PC-9 (cell line): Measurements from ENCODE around the gene KCNH6. TPM values are rescaled to one million over a fixed set of nuclear protein-coding genes. Genes with fewer than 3 reads are reported as not detected.

Experiments used
- BruUV-seq: library from RNA; stranded (reverse); fragments of 400-500 nt; replicated peaks from 2 replicates; lab custom pipeline; 2021; lab: Mats Ljungman, UMichigan
- CTCF ChIA-PET: fragments of 300-600 bp; sonication (Branson Sonifier 250); formaldehyde crosslinking; loops from one replicate; lab custom pipeline; 2022; ENCODE audit warnings: antibody characterized with exemption; lab: Charles Lee
- POLR2A ChIA-PET: fragments of 300-600 bp; sonication (Branson Sonifier 250); formaldehyde crosslinking; loops from one replicate; lab custom pipeline; 2022; ENCODE audit warnings: antibody characterized with exemption; ENCODE audit not compliant: unreplicated experiment; lab: Charles Lee
- DNase-seq, 2 experiments: peaks; one replicate each; pipeline versions ENCODE4 v3.0.0 to v3.0.0-alpha.2; 2015 to 2022; ENCODE audit warnings: mixed read lengths in 1 of 2
- H2AFZ ChIP-seq: fragments of 200-600 bp; sonication (generic); 2 replicates; pipeline ENCODE4 v1.8.1; 2017; ENCODE audit warnings: antibody characterized with exemption
- H3F3A ChIP-seq: fragments of 200-600 bp; sonication (generic); 2 replicates; pipeline ENCODE4 v1.8.1; 2017; ENCODE audit warnings: antibody characterized with exemption, mild to moderate bottlenecking, low read depth; ENCODE audit not compliant: insufficient read depth
- H3K27ac ChIP-seq: fragments of 200-600 bp; sonication (generic); 2 replicates; pipeline ENCODE4 v1.6.1; 2016; ENCODE audit warnings: mixed run types
- H3K27me3 ChIP-seq: fragments of 200-600 bp; sonication (generic); 2 replicates; pipeline ENCODE4 v1.6.1; 2016; ENCODE audit warnings: low read depth, mixed run types; ENCODE audit not compliant: insufficient read depth
- H3K36me3 ChIP-seq: fragments of 200-600 bp; sonication (generic); 2 replicates; pipeline ENCODE4 v1.6.1; 2016; ENCODE audit warnings: low read depth, mixed run types
- H3K4me1 ChIP-seq: fragments of 200-600 bp; sonication (generic); replicated peaks from 2 replicates; pipeline ENCODE4 v1.6.1; 2016; ENCODE audit warnings: mixed run types; ENCODE audit not compliant: insufficient read depth
- H3K4me2 ChIP-seq: fragments of 200-600 bp; sonication (generic); 2 replicates; pipeline ENCODE4 v1.6.1; 2017; ENCODE audit warnings: mixed run types
- H3K4me3 ChIP-seq: fragments of 200-600 bp; sonication (generic); 2 replicates; pipeline ENCODE4 v1.6.1; 2016; ENCODE audit warnings: mixed run types
- H3K79me2 ChIP-seq: fragments of 200-600 bp; sonication (generic); 2 replicates; pipeline ENCODE4 v1.6.1; 2017; ENCODE audit warnings: low read depth, mixed run types
- H3K9me2 ChIP-seq: fragments of 200-600 bp; sonication (generic); 2 replicates; pipeline ENCODE4 v1.8.1; 2017; ENCODE audit warnings: mild to moderate bottlenecking; ENCODE audit not compliant: insufficient read depth
- H3K9me3 ChIP-seq: fragments of 200-600 bp; sonication (generic); 2 replicates; pipeline ENCODE4 v1.8.1; 2016; ENCODE audit warnings: low read depth; ENCODE audit not compliant: insufficient read depth
- H4K20me1 ChIP-seq: fragments of 200-600 bp; sonication (generic); 2 replicates; pipeline ENCODE4 v1.8.1; 2017; ENCODE audit not compliant: insufficient read depth
- EZH2 ChIP-seq: fragments of 200-600 bp; sonication (generic); IDR thresholded peaks from 2 replicates; pipeline ENCODE4 v1.8.0; 2017; ENCODE audit warnings: antibody characterized with exemption, low read depth
- intact Hi-C: fragments of 100-400 bp; cut with micrococcal nuclease; formaldehyde crosslinking; loops from one replicate; pipeline ENCODE4 v1.10.0; 2022; ENCODE audit not compliant: unreplicated experiment
- total RNA-seq: library from RNA; stranded (reverse); gene quantifications from 2 replicates; pipeline ENCODE4 v1.2.3, GENCODE V29; 2021
- TF ChIP-seq, protein P1 (sequence below): fragments of 200-600 bp; sonication (generic); conservative IDR thresholded peaks from 2 replicates; pipeline ENCODE4 v1.6.1; 2017; ENCODE audit warnings: mixed run types, antibody characterized with exemption, mild to moderate bottlenecking, moderate library complexity

Gene KCNH6
- total RNA-seq, 1 experiment from 2014 or later = not detected

DNA sequence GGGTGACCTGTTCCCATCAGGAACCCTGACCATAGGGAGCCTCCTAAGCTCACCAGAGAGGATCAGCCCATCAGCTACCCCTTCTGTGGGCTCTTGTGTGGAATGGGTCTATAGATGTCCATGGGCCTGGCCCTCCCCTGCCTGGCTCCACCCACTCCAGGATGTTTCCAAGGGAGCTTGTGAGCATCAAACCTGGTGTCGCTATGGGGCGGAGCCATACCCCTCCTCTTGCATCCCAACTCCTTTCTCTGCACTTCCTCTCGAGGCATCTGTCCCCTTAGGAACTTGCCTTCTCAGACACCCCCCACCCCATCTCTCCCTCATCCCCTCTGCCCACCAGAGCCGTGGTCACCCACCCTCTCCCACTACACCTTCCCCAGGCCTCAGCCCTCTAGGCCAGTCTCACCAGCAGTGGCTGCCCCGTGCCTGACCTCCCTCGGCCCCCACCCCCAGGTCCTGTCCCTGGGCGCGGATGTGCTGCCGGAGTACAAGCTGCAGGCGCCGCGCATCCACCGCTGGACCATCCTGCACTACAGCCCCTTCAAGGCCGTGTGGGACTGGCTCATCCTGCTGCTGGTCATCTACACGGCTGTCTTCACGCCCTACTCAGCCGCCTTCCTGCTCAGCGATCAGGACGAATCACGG is 10.4 kb downstream of the KCNH6 start:
- no peak overlapping the region for H3K4me2 ChIP-seq
- ChIA-PET POLR2A (no interaction called here), CTCF (no interaction called here)
- no peak overlapping the region for H3K4me3 ChIP-seq
- TF ChIP-seq EZH2 = no peak
- TF ChIP-seq, protein P1, sequence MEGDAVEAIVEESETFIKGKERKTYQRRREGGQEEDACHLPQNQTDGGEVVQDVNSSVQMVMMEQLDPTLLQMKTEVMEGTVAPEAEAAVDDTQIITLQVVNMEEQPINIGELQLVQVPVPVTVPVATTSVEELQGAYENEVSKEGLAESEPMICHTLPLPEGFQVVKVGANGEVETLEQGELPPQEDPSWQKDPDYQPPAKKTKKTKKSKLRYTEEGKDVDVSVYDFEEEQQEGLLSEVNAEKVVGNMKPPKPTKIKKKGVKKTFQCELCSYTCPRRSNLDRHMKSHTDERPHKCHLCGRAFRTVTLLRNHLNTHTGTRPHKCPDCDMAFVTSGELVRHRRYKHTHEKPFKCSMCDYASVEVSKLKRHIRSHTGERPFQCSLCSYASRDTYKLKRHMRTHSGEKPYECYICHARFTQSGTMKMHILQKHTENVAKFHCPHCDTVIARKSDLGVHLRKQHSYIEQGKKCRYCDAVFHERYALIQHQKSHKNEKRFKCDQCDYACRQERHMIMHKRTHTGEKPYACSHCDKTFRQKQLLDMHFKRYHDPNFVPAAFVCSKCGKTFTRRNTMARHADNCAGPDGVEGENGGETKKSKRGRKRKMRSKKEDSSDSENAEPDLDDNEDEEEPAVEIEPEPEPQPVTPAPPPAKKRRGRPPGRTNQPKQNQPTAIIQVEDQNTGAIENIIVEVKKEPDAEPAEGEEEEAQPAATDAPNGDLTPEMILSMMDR = no peak
- intact Hi-C loops = no loop called here
- H3K27me3 ChIP-seq = peaks cover 7% of the 10 kb centered on the region
- no peak overlapping the region for H3K27ac ChIP-seq
- no peaks in the 10 kb centered on the region for H3F3A ChIP-seq
- no peaks in the 10 kb centered on the region for H4K20me1 ChIP-seq
- no peaks in the 10 kb centered on the region for H3K9me2 ChIP-seq
- no peaks in the 10 kb centered on the region for H3K79me2 ChIP-seq
- DNase-seq = no peak
- no TSS peak for BruUV-seq
- no peaks in the 10 kb centered on the region for H3K36me3 ChIP-seq
- H3K4me1 ChIP-seq = no peaks in the 10 kb centered on the region
- no peak overlapping the region for H2AFZ ChIP-seq
- H3K9me3 ChIP-seq = no peaks in the 10 kb centered on the region

DNA sequence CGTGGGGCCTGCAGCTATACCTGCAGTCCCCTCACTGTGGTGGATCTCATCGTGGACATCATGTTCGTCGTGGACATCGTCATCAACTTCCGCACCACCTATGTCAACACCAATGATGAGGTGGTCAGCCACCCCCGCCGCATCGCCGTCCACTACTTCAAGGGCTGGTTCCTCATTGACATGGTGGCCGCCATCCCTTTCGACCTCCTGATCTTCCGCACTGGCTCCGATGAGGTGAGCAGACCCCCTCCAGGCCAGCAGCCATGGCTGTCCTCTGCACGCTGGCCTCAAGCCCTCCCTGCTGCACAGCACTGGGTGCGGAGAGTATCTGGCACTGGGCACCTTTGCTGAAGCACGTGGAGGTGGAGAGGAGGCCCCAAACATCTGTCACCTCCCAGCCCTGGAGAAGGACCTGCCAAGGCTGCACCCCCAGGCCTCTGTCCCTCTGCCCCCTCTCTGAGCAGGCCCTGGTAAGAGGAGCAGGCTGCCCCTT is 11.0 kb downstream of the KCNH6 start:
- no peak overlapping the region for H3K4me2 ChIP-seq
- H3K36me3 ChIP-seq = no peaks in the 10 kb centered on the region
- peaks cover 2% of the 10 kb centered on the region; the same call in 1 of the 2 replicates for H3K27me3 ChIP-seq
- H3F3A ChIP-seq = no peaks in the 10 kb centered on the region
- POLR2A ChIA-PET = no interaction called here
- BruUV-seq = no TSS peak
- no peak overlapping the region for H2AFZ ChIP-seq
- no peaks in the 10 kb centered on the region for H3K9me2 ChIP-seq
- TF ChIP-seq, protein P1 = no peak
- no peak for TF ChIP-seq EZH2
- intact Hi-C loops = no loop called here
- no peaks in the 10 kb centered on the region for H3K79me2 ChIP-seq
- DNase-seq = no peak
- H3K4me3 ChIP-seq = no peak overlapping the region
- CTCF ChIA-PET = no interaction called here
- H4K20me1 ChIP-seq = no peaks in the 10 kb centered on the region
- H3K27ac ChIP-seq = no peak overlapping the region
- H3K4me1 ChIP-seq = no peaks in the 10 kb centered on the region
- H3K9me3 ChIP-seq = no peaks in the 10 kb centered on the region

DNA sequence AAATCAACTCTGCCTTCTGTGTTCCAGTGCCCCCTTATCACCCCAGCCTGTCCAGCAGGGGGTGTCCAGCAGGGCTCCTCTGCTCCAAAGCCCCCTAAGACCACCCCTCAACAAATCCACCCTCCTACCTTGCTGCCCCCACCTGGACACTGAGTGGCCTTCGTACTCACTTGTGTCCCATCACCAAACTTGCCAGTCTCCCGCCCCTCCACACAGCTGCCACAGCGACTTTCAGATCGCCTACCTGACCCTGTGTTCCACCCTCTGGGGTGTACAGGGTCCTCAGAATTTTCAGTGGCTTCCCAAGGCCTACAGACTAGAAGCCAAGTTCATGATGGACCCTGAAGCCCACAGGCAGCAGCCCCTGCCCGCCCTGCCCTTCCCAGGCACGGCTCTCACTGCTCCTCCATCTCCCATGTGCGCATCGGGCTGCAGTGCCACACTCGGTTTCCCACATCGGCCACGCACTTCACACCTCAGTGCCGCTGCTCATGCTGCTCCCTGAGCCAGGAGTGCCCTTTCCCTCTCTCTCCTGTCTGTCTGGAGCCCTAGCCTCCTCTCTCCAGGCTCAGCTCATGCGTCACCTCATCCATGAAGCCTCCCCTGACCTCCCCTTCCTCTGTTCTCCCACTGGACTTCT is 11.8 kb downstream of the KCNH6 start:
- CTCF ChIA-PET = no interaction called here
- POLR2A ChIA-PET = no interaction called here

More for the DNA sequence above, 11.8 kb downstream of the KCNH6 start:
- no peak for DNase-seq
- H3K9me2 ChIP-seq = no peaks in the 10 kb centered on the region
- H3K9me3 ChIP-seq = no peaks in the 10 kb centered on the region
- H3K27me3 ChIP-seq = no peaks in the 10 kb centered on the region
- H4K20me1 ChIP-seq = no peaks in the 10 kb centered on the region
- no TSS peak for BruUV-seq
- H3K27ac ChIP-seq = no peak overlapping the region
- no peaks in the 10 kb centered on the region for H3F3A ChIP-seq
- H3K36me3 ChIP-seq = no peaks in the 10 kb centered on the region
- no peak overlapping the region for H2AFZ ChIP-seq
- intact Hi-C loops = no loop called here
- no peak overlapping the region for H3K4me2 ChIP-seq
- H3K79me2 ChIP-seq = no peaks in the 10 kb centered on the region
- H3K4me3 ChIP-seq = no peak overlapping the region
- no peaks in the 10 kb centered on the region for H3K4me1 ChIP-seq
- TF ChIP-seq, protein P1 = no peak
- TF ChIP-seq EZH2 = no peak
